ENCODE results near the gene TMEM131L.

The TMEM131L gene

DNA sequence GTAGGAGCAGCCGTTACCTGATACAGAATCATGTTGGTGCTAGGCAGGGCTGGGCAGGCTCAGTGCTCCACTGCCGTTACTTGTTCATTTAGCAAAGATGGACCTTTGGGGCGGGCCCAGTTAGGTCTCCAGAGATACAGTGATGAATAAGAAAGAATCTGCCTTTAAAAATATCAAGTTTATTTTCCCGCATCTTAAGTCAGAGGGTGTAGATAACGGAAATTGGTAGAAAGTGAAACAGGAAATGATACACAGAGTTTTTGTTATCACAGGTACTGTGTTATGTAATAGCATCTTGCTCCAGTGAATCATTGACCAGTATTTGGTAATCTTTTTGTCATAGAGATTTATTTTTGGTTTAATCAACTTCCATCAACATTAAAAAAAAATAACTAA is 5.5 kb downstream of the TMEM131L start:
- H3K4me2 ChIP-seq (ENCODE audit: low read length), result no peak overlapping the region
- H3K9ac ChIP-seq (ENCODE audit: low read length), result no peak overlapping the region
- no peak overlapping the region for H4K12ac ChIP-seq (ENCODE audit: low read depth, low read length)
- H3K79me1 ChIP-seq (ENCODE audit: low read length), result no peaks in the 10 kb centered on the region
- H3K4me1 ChIP-seq (ENCODE audit: control insufficient read depth in 1 of 2, insufficient read depth in 2 of 2, low read length in 2 of 2), result peaks cover 5 to 6% of the 10 kb centered on the region in 2 experiments
- WGBS (ENCODE audit: extremely low coverage, insufficient coverage, insufficient read length), result no CpG with 5 or more reads among the region's 5 CpGs
- no peak overlapping the region for H2BK120ac ChIP-seq (ENCODE audit: insufficient read depth, low read length, poor library complexity)
- no peak overlapping the region for H3K18ac ChIP-seq (ENCODE audit: low read length)
- no peak overlapping the region for H2AFZ ChIP-seq (ENCODE audit: insufficient read depth, low read length, poor library complexity)
- no peak overlapping the region for H3K4me3 ChIP-seq (ENCODE audit: low read depth, low read length)
- no peak overlapping the region for H3K23ac ChIP-seq (ENCODE audit: low read length)
- no peak overlapping the region for H2AK5ac ChIP-seq (ENCODE audit: low read length)
- no peak overlapping the region for H3K14ac ChIP-seq (ENCODE audit: low read length)
- no peak overlapping the region for H3K4ac ChIP-seq (ENCODE audit: low read depth, low read length)
- no peaks in the 10 kb centered on the region for H3K27me3 ChIP-seq (ENCODE audit: insufficient read depth, low read length)
- no peaks in the 10 kb centered on the region for H3K79me2 ChIP-seq (ENCODE audit: control insufficient read depth, insufficient read depth, low read length, poor library complexity)
- H3K9me3 ChIP-seq (ENCODE audit: insufficient read depth, low read depth, low read length), result no peaks in the 10 kb centered on the region
- H4K8ac ChIP-seq (ENCODE audit: low read depth, low read length), result no peak overlapping the region
- DNase-seq, result no peak
- no peak overlapping the region for H2BK5ac ChIP-seq (ENCODE audit: low read depth, low read length, poor library complexity)
- H3K36me3 ChIP-seq (ENCODE audit: control insufficient read depth in 1 of 2, insufficient read depth in 2 of 2, low read length in 2 of 2), result no peaks in the 10 kb centered on the region
- no peak overlapping the region for H2BK12ac ChIP-seq (ENCODE audit: low read length)
- H3K27ac ChIP-seq (ENCODE audit: low read depth, low read length), result no peak overlapping the region
- H4K91ac ChIP-seq (ENCODE audit: low read depth, low read length), result no peak overlapping the region

GRCh38 chr4:153472122-153473037 is 6.2 kb downstream of the TMEM131L start:
- Histone ChIP-seq H2AFZ (ENCODE audit: insufficient read depth, low read length, poor library complexity) (no peak overlapping the region), H3K27me3 (ENCODE audit: insufficient read depth, low read length) (no peaks in the 10 kb centered on the region), H3K18ac (ENCODE audit: low read length) (no peak overlapping the region), H3K9me3 (ENCODE audit: insufficient read depth, low read depth, low read length) (no peaks in the 10 kb centered on the region), H4K12ac (ENCODE audit: low read depth, low read length) (no peak overlapping the region), H2AK5ac (ENCODE audit: low read length) (no peak overlapping the region), H2BK120ac (ENCODE audit: insufficient read depth, low read length, poor library complexity) (no peak overlapping the region), H3K9ac (ENCODE audit: low read length) (no peak overlapping the region), H4K8ac (ENCODE audit: low read depth, low read length) (no peak overlapping the region), H3K4me3 (ENCODE audit: low read depth, low read length) (no peak overlapping the region), H3K23ac (ENCODE audit: low read length) (no peak overlapping the region), H3K4me2 (ENCODE audit: low read length) (no peak overlapping the region), H2BK5ac (ENCODE audit: low read depth, low read length, poor library complexity) (no peak overlapping the region), H3K4ac (ENCODE audit: low read depth, low read length) (no peak overlapping the region), H3K14ac (ENCODE audit: low read length) (no peak overlapping the region), H3K4me1 (ENCODE audit: control insufficient read depth in 1 of 2, insufficient read depth in 2 of 2, low read length in 2 of 2) (peaks cover under 1% of the 10 kb centered on the region in 2 experiments), H3K79me2 (ENCODE audit: control insufficient read depth, insufficient read depth, low read length, poor library complexity) (no peaks in the 10 kb centered on the region), H2BK12ac (ENCODE audit: low read length) (no peak overlapping the region), H4K91ac (ENCODE audit: low read depth, low read length) (no peak overlapping the region), H3K36me3 (ENCODE audit: control insufficient read depth in 1 of 2, insufficient read depth in 2 of 2, low read length in 2 of 2) (no peaks in the 10 kb centered on the region), H3K27ac (ENCODE audit: low read depth, low read length) (no peak overlapping the region), H3K79me1 (ENCODE audit: low read length) (no peaks in the 10 kb centered on the region)
- DNase-seq, result no peak
- WGBS (ENCODE audit: extremely low coverage, insufficient coverage, insufficient read length), result no CpG with 5 or more reads among the region's 5 CpGs

GRCh38 chr4:153474251-153474650 is 8.1 kb downstream of the TMEM131L start:
- H3K9me3 ChIP-seq (ENCODE audit: insufficient read depth, low read depth, low read length), result no peaks in the 10 kb centered on the region
- no peak overlapping the region for H4K8ac ChIP-seq (ENCODE audit: low read depth, low read length)
- no peak overlapping the region for H3K18ac ChIP-seq (ENCODE audit: low read length)
- H3K27ac ChIP-seq (ENCODE audit: low read depth, low read length), result no peak overlapping the region
- H3K9ac ChIP-seq (ENCODE audit: low read length), result no peak overlapping the region
- H2AFZ ChIP-seq (ENCODE audit: insufficient read depth, low read length, poor library complexity), result no peak overlapping the region
- no peak overlapping the region for H2BK5ac ChIP-seq (ENCODE audit: low read depth, low read length, poor library complexity)
- H3K27me3 ChIP-seq (ENCODE audit: insufficient read depth, low read length), result no peaks in the 10 kb centered on the region
- no peaks in the 10 kb centered on the region for H3K79me1 ChIP-seq (ENCODE audit: low read length)
- H3K4me2 ChIP-seq (ENCODE audit: low read length), result no peak overlapping the region
- H2AK5ac ChIP-seq (ENCODE audit: low read length), result no peak overlapping the region
- H4K91ac ChIP-seq (ENCODE audit: low read depth, low read length), result no peak overlapping the region
- H3K4me3 ChIP-seq (ENCODE audit: low read depth, low read length), result no peak overlapping the region
- no peaks in the 10 kb centered on the region for H3K79me2 ChIP-seq (ENCODE audit: control insufficient read depth, insufficient read depth, low read length, poor library complexity)
- WGBS (ENCODE audit: extremely low coverage, insufficient coverage, insufficient read length), result 100% methylated on average over 1 of the region's 4 CpGs
- H4K12ac ChIP-seq (ENCODE audit: low read depth, low read length), result no peak overlapping the region
- no peak overlapping the region for H3K23ac ChIP-seq (ENCODE audit: low read length)
- H2BK120ac ChIP-seq (ENCODE audit: insufficient read depth, low read length, poor library complexity), result no peak overlapping the region
- H3K14ac ChIP-seq (ENCODE audit: low read length), result no peak overlapping the region
- H3K36me3 ChIP-seq (ENCODE audit: control insufficient read depth in 1 of 2, insufficient read depth in 2 of 2, low read length in 2 of 2), result no peaks in the 10 kb centered on the region
- no peak overlapping the region for H3K4ac ChIP-seq (ENCODE audit: low read depth, low read length)
- H3K4me1 ChIP-seq (ENCODE audit: control insufficient read depth in 1 of 2, insufficient read depth in 2 of 2, low read length in 2 of 2), result no peaks in the 10 kb centered on the region
- H2BK12ac ChIP-seq (ENCODE audit: low read length), result no peak overlapping the region
- DNase-seq, result no peak

- H3K27ac ChIP-seq (ENCODE audit: low read depth, low read length), result no peak overlapping the region
- H3K14ac ChIP-seq (ENCODE audit: low read length), result no peak overlapping the region
- H3K79me1 ChIP-seq (ENCODE audit: low read length), result no peaks in the 10 kb centered on the region
- H3K79me2 ChIP-seq (ENCODE audit: control insufficient read depth, insufficient read depth, low read length, poor library complexity), result no peaks in the 10 kb centered on the region
- no peaks in the 10 kb centered on the region for H3K4me1 ChIP-seq (ENCODE audit: control insufficient read depth in 1 of 2, insufficient read depth in 2 of 2, low read length in 2 of 2)
- H3K4ac ChIP-seq (ENCODE audit: low read depth, low read length), result no peak overlapping the region
- H4K91ac ChIP-seq (ENCODE audit: low read depth, low read length), result no peak overlapping the region
- H3K9ac ChIP-seq (ENCODE audit: low read length), result no peak overlapping the region
- no peak overlapping the region for H4K12ac ChIP-seq (ENCODE audit: low read depth, low read length)
- DNase-seq, result no peak
- no peak overlapping the region for H2BK120ac ChIP-seq (ENCODE audit: insufficient read depth, low read length, poor library complexity)
- H3K23ac ChIP-seq (ENCODE audit: low read length), result no peak overlapping the region
- no peak overlapping the region for H3K4me3 ChIP-seq (ENCODE audit: low read depth, low read length)
- no peak overlapping the region for H4K8ac ChIP-seq (ENCODE audit: low read depth, low read length)
- H3K4me2 ChIP-seq (ENCODE audit: low read length), result no peak overlapping the region
- no peaks in the 10 kb centered on the region for H3K27me3 ChIP-seq (ENCODE audit: insufficient read depth, low read length)
- no peak overlapping the region for H2AFZ ChIP-seq (ENCODE audit: insufficient read depth, low read length, poor library complexity)
- H3K18ac ChIP-seq (ENCODE audit: low read length), result no peak overlapping the region
- no peak overlapping the region for H2AK5ac ChIP-seq (ENCODE audit: low read length)
- no peaks in the 10 kb centered on the region for H3K9me3 ChIP-seq (ENCODE audit: insufficient read depth, low read depth, low read length)
- no CpG with 5 or more reads among the region's 8 CpGs for WGBS (ENCODE audit: extremely low coverage, insufficient coverage, insufficient read length)
- no peak overlapping the region for H2BK12ac ChIP-seq (ENCODE audit: low read length)
- H3K36me3 ChIP-seq (ENCODE audit: control insufficient read depth in 1 of 2, insufficient read depth in 2 of 2, low read length in 2 of 2), result no peaks in the 10 kb centered on the region
- H2BK5ac ChIP-seq (ENCODE audit: low read depth, low read length, poor library complexity), result no peak overlapping the region
Measured at GRCh38 chr4:153476829-153477574, 10.8 kb downstream of the TMEM131L start.
